Measurements from ENCODE around the gene OSBPL7.
A peak's percentile ranks its signal among the peaks of the same experiment; 100 is the strongest.

DNA sequence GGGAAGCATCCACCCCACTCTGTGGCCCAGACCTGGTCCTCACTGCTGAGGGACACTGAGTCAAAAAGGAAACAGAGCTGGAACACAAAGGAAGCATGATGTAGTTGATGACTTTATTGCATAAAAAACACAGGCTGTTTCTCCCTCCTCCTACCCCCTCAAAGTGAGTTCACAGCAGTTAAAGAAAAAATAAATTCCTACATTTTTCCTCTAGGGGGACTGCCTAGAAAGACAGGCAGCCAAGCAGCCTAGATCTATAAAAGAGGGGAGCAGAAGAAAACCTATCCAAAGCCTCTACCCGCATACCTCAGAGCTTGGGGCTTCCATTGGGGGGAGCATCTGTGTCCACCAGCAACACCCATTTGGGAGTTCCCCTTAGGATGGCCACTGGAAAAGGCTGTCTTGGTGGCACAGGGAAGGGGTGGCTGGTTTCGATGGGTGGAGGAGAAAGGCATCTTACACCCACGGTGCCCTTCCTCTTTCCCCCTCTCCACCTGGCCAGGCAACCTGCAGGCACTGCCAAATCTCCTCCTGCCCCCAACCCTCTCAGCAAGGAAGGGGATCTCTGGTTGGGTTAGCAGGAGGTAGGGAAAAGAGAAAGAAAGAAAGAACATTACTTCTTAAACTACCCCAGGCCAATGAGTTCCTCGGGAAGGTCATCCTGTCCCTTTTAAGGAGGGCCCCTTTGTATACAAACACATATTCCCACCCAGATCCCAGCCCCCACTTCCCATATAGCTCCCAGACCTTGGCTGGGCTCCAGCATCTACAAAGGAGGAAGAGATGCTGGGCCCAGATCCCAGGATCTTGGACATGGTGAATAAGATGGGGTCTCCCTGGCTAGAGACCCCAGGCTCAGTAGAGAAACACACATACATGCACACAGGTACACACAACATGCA lies 23.5 kb upstream of the OSBPL7 start:
- TF ChIP-seq, protein P1, sequence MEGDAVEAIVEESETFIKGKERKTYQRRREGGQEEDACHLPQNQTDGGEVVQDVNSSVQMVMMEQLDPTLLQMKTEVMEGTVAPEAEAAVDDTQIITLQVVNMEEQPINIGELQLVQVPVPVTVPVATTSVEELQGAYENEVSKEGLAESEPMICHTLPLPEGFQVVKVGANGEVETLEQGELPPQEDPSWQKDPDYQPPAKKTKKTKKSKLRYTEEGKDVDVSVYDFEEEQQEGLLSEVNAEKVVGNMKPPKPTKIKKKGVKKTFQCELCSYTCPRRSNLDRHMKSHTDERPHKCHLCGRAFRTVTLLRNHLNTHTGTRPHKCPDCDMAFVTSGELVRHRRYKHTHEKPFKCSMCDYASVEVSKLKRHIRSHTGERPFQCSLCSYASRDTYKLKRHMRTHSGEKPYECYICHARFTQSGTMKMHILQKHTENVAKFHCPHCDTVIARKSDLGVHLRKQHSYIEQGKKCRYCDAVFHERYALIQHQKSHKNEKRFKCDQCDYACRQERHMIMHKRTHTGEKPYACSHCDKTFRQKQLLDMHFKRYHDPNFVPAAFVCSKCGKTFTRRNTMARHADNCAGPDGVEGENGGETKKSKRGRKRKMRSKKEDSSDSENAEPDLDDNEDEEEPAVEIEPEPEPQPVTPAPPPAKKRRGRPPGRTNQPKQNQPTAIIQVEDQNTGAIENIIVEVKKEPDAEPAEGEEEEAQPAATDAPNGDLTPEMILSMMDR (conservative IDR thresholded peaks at IDR 0.05; ENCODE audit: low read depth, low read length) = peak; percentile 37
- no peak for TF ChIP-seq POLR2A (IDR thresholded peaks at IDR 0.05; ENCODE audit: low read depth, low read length)
- TF ChIP-seq, protein P2, sequence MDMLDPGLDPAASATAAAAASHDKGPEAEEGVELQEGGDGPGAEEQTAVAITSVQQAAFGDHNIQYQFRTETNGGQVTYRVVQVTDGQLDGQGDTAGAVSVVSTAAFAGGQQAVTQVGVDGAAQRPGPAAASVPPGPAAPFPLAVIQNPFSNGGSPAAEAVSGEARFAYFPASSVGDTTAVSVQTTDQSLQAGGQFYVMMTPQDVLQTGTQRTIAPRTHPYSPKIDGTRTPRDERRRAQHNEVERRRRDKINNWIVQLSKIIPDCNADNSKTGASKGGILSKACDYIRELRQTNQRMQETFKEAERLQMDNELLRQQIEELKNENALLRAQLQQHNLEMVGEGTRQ (IDR thresholded peaks at IDR 0.05; ENCODE audit: low read depth, low read length) = no peak
- TF ChIP-seq, protein P3, sequence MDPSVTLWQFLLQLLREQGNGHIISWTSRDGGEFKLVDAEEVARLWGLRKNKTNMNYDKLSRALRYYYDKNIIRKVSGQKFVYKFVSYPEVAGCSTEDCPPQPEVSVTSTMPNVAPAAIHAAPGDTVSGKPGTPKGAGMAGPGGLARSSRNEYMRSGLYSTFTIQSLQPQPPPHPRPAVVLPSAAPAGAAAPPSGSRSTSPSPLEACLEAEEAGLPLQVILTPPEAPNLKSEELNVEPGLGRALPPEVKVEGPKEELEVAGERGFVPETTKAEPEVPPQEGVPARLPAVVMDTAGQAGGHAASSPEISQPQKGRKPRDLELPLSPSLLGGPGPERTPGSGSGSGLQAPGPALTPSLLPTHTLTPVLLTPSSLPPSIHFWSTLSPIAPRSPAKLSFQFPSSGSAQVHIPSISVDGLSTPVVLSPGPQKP (IDR thresholded peaks at IDR 0.05; ENCODE audit: borderline replicate concordance, low read depth, low read length) = no peak
- no peak for TF ChIP-seq RFX5 (IDR thresholded peaks at IDR 0.05; ENCODE audit: low read depth, low read length)

All from IMR-90 (cell line).